NCI-H187 (cell line): Measurements from ENCODE around the gene LCE3E.
"Not testable (repeated sequence)": the region's sequence is repeated elsewhere in the genome, so short reads cannot be mapped to it uniquely, and the experiment has no call there.

Experiments
- DNase-seq, 2 experiments: peaks; one replicate each; lab custom pipeline; 2025; lab: John Stamatoyannopoulos, UW

LCE3E gene, protein sequence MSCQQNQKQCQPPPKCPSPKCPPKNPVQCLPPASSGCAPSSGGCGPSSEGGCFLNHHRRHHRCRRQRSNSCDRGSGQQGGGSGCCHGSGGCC

DNA sequence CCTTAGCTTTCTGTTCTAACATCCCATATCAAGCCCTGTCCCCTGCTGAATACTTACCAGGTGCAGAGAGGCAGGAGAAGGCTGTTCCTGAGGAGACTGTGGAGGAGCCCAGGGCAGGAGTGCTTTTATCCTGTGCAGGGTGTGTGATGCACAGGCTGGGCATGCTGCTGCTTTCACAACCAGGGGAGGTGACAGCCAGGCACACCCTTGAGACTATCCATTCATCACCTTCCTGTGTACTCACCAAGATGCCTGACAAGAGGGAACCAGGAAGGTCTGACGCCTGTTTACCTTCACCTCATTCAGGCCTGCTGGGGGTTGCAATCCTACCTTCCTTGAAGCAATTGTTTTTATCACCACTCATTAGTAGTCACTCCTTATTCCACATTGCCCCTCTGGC, at the start of gene LCE3E:
Gene LCE3E, minus strand, starts transcription at position 100 of the 400 bp plus-strand sequence. CDS start 572 bp downstream, outside the sequence.
- DNase-seq: no peak

GRCh38 chr1:152613511-152613910, 46.9 kb upstream of the LCE3E start, which contains the start of gene LCE3B:
TSS of gene LCE3B (plus strand) at chr1:152613811. CDS start at chr1:152613811, 0 bp downstream.
- no peak for DNase-seq

DNA sequence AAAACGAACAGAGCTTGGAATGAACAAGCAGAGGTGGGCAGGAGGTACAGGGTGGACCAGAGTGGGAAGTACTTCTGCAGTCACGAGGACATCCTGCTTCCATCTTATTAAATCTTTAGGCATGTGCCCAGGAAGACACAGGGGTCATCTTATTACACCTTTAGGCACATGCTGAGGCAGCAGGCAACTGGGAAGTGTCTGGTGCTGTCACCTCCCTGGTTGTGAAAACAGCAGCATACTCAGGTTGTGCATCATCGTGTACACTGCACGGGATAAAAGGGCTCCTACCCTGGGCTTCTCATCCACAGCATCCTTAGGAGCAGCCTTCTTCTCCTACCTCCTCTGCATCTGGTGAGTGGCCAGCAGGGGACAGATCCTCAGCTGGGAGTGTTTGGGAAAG, 33.4 kb upstream of the LCE3E start, which contains the start of gene LCE3C:
Gene LCE3C, plus strand, starts transcription at position 301 of the 400 bp plus-strand sequence. CDS start 498 bp downstream, outside the sequence.
- no peak for DNase-seq

DNA sequence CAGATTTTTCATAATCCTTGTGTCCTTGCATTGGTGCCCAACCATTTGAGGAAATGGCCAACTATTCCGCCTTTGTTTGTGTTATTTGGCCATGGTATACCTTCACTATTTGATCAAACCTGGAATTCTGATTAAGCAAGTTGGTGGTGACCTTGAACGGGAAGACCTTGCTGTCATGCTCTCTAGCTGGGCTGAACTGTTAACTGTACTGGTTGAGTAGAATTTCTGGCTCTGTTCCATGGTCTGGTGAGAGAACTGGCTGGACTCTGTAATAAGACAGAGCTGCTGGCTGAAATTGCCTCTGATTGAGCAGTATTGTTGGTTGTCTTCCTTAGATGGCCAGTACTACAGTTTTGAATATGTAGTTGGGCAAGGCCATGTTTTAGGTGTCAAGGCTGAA, 30.4 kb upstream of the LCE3E start:
- no peak for DNase-seq

- DNase-seq: no peak
These were observed 19.0 kb upstream of the LCE3E start for GRCh38 chr1:152585586-152585985.

- no peak for DNase-seq
These were observed 16.1 kb upstream of the LCE3E start for GRCh38 chr1:152582647-152583046.

GRCh38 chr1:152580433-152580832, 13.9 kb upstream of the LCE3E start, which contains the start of gene LCE3D:
TSS of gene LCE3D (minus strand) at chr1:152580516. CDS start at chr1:152579936, 580 bp downstream.
- DNase-seq: no peak

- not testable (repeated sequence) for DNase-seq
These were observed 12.9 kb upstream of the LCE3E start for GRCh38 chr1:152579526-152579925.

DNA sequence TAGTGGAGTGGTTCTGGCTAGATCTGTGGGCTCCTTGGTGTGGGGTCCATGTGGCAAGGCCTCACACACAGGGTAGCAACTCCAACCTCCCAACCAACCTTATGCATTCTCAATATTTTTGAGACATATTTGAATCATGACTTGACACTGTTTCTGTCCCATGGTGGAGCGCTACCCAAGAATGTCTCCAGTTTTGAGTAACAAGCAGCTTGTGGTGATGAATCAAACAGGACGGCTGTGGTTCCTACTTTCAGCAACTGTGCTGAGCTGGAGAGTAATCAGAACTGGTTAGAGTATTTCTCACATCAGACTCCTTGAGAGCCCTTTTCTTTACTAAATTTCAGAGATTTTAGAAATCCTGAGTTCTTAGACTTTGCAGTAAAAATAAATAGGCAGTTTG, 10.6 kb upstream of the LCE3E start:
- DNase-seq: no peak

- no peak for DNase-seq
These were observed 905 bp downstream of the LCE3E start for GRCh38 chr1:152565535-152566215.

DNA sequence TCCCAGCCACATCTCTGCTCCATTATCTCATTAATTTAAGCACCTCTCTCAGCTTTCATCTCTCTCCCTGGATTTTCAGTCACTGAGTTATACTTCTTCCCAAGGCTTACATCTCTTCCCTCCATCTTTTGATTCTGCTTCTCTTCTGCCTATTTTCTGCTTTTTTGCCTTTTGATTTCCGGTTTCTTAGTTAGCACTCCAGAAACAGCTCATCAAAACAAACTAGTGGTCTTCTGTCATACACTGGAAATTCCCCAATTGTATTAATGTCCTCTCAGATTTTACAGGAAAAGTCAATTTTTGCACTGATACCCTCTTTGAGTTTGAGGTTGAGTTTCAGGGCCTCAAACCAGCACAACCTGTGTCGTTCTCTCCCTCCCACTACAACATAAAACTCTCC, 1.5 kb downstream of the LCE3E start:
- no peak for DNase-seq

DNA sequence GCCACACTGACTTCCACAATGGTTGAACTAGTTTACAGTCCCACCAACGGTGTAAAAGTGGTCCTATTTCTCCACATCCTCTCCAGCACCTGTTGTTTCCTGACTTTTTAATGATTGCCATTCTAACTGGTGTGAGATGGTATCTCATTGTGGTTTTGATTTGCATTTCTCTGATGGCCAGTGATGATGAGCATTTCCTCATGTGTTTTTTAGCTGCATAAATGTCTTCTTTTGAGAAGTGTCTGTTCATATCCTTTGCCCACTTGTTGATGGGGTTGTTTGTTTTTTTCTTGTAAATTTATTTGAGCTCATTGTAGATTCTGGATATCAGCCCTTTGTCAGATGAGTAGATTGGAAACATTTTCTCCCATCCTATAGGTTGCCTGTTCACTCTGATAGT, 18.2 kb downstream of the LCE3E start:
- not testable (repeated sequence) for DNase-seq

DNA sequence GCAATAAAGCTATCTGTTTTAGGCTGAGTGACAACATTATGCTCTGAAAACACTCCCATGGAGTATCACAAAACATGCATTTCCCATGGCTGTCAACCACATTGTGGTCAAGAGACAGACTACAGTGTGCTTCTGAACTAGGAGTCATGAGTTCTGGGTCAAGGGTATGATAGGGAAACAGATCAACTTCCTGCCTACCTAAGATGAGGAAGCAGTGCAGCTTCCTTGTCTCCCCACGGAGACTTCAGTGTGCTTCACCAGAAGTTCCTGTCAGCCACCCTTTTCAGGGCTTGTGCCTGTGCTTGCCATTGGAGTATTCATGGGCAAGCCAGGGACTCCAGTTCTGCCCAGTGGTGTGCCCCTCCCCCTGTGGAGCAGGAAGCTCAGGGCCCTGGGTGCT, 19.9 kb downstream of the LCE3E start:
- DNase-seq: no peak

DNA sequence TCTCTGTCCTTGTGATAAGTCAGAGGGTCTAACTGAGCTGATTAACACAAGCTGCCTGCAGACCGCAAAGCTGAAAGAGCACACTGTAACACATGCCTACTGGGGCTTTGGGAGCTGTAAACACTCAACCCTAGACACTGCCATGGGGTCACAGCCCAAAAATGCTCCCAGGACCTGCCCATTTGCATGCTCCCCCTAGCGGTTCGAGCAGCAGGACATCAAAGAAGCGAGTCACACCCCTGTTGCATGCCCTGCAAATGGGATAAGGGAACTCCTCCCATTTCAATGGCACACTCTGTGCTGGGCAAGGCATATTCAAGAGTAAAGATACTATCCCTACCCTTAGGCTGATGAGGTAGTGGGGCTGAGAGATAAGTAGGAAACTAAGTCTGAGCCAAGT, 22.8 kb downstream of the LCE3E start:
- no peak for DNase-seq

DNA sequence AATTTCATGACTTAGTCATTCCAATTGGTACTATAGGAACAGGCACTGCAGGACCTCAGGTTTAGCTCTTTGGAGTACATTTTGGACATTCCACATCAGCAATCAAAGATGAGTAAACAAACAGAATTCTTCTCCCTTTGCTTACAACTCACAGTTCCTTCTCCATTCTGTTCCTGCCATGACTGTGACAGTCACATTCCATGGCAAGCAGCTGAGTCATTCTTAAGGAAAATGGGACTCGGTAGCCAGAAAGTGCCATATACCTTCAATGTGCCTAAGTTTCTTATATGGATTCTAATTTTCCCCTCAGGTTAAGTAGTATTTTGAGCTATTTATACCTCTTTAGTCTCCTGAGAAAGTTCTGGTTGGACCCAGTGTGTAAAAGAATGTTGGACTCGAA, 26.7 kb downstream of the LCE3E start:
- no peak for DNase-seq

DNA sequence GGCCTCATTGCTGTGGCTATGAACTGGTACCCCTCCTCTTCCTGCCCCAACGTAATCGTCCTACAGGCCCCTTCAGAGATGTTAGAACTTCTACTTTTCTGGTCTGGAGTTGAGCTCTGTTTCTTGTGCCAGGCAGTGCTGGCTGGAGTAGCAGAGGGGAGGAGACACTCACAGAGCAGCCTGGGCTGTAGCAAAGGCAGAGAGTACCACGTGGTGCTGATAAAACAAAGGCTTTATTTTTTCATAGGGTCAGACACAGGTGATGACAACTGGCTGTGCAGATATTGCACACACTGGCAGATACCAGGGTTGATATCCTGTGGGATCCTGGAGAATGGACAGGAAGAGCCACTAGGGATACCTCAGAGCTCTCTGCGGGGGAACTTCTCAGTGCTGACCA, 29.1 kb downstream of the LCE3E start:
- no peak for DNase-seq

- DNase-seq: no peak
These were observed 30.8 kb downstream of the LCE3E start for GRCh38 chr1:152535774-152536173.

GRCh38 chr1:152533327-152533938, 33.1 kb downstream of the LCE3E start:
- DNase-seq: no peak

DNA sequence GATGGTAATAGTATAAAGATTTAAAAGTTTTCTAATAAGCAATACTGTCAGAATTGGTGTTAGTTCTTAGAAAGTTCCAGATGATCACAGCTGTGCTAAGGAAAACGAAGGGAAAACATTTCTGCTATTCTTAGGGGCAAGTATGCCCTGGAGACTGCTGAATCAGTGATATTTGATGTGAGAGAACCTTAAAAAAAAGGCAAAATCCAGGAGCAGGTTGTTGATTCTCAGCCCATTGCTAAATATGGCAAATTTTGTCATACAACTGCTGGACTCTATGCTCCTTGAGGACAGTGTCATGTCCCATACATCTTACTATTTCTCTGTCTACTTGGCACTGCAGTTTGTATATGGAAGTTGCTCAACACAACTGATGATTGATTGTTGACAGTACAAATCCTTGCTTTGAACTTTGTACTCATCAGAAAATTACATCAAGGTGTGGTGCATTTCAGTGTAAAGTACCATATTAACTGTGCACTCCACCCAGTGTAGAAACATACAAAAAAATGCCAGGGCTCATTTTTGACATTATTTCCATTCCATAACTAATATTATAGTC, 41.4 kb downstream of the LCE3E start:
- no peak for DNase-seq

DNA sequence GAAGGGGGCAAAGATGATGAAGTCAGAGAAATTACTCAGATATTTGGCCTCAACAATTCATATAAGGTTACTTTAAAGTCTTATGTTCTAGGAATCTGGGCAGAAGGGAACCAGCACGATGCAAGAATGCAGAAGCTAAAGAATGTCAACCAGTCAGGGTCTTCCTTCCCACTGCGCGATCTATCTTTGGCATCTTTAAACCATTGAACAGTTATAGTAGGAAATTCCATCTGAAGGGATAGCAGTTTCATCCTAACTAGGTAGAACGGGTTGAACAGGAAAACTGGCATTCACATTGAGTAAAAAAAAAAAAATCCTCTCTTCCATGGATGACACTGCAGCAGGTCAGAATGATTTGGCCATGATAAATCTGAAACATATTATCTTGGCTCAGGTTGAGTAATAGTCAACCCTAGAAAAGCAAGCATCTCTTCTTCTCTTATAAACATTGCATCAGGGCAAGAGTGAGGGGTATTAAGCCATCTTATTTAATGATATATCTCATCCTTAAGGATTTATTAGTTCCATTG, 46.0 kb downstream of the LCE3E start:
- no peak for DNase-seq

GRCh38 chr1:152519851-152520250, 46.7 kb downstream of the LCE3E start:
- no peak for DNase-seq

DNA sequence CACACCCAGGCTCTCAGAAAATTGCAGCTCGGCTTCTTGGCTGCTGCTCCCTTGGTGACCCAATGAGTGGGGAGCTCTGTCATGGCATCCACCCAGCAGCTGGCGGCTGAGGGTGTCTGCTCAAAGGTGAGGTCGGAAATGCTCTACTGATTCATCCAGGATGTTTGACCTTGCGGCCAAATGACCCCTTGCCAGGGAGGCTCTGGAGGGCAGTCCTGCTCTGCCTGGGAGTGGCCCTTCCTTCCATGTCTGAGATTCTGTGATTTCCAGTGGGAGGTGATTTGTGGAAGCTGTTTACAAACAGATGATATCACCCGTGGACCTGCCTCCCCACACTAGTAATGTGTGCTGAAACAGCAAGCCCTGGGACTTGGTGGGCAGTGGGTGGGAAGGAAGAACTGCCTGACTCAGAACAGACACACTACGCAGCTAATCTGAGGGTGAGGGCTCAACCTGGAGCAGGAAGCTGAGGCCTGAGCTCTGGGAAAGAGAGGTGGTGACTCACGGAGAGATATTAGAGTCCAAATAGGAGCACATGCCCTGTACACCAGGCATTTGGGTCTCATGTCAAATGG, 49.3 kb downstream of the LCE3E start:
- DNase-seq: no peak
